DMS53 treated with DMSO at 0.1 percent for 48 hours (cell line): ENCODE data around the gene GTPBP4.
A peak's percentile ranks its signal among the peaks of the same experiment; 100 is the strongest.
"Not testable (repeated sequence)": the region's sequence is repeated elsewhere in the genome, so short reads cannot be mapped to it uniquely, and the experiment has no call there.

Experiments used
- DNase-seq: peaks from one replicate; lab custom pipeline; 2025; ENCODE audit not compliant: unreplicated experiment; lab: John Stamatoyannopoulos, UW

Gene GTPBP4

GRCh38 chr10:1024103-1024502 lies 35.9 kb downstream of the GTPBP4 start:
- no peak for DNase-seq

- DNase-seq, result no peak
Measured at GRCh38 chr10:1025683-1026082, 37.4 kb downstream of the GTPBP4 start, which contains the start of gene IDI2. Gene IDI2 (minus strand): TSS chr10:1025859. CDS start chr10:1024723, 1,136 bp downstream.

DNA sequence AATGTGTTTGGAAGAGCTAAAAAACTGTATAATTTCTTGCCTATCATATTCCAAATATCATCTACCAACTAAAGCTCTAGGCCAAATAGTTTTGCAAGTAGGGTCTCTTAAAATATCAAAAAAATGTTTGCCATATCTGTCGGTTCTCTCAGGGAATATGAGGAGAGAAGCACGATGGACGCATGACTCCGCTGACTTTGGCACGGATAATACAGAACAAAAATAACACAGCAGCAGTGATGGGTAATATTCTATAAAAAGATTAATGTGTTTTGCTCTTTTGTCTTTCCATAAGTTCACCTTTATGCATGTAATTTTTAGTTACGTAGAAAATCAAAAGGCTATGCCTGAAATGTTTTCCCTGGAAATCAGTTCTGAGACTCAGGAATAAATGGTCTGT lies 38.3 kb downstream of the GTPBP4 start:
- no peak for DNase-seq

- DNase-seq, result no peak
Measured at GRCh38 chr10:1029838-1030237, 41.6 kb downstream of the GTPBP4 start.

DNA sequence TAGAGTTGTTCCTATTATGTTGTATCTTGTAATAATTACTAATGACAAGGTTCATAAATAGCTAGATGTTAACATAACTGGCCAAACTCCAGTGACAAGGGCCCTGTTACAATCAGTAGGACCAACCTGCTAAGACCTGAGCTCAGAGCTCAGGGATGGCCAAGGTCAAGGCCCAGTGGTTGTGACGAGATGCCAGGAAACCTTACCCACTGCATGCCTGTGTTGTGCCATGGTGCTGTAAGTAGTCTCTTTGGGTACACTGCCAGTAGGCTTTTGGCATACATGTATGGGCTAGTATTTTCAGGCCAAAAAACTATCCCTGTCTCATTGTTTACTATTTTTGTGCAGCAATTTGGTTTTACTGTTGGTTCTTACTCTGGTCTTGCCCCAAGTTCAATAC lies 45.4 kb downstream of the GTPBP4 start:
- no peak for DNase-seq

DNA sequence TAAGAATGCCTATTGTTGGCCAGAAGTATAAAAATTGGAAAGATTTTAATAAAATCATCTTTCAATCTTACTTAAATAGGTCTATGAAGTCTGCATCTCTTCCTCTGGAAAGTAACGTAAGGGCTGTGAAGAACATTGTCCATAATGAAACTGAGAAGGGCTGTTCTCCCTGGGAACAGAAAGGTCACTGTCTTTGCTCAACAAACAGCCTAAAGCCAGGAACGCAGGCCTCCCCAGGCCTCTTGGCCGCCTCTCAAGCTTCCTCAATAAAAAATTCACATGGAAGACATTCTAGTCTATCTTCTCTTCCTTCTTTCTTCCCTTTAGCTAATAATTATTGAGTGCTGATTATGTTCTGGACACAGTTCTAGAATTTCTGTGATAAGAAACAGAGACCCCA lies 46.5 kb downstream of the GTPBP4 start:
- DNase-seq, result no peak

DNA sequence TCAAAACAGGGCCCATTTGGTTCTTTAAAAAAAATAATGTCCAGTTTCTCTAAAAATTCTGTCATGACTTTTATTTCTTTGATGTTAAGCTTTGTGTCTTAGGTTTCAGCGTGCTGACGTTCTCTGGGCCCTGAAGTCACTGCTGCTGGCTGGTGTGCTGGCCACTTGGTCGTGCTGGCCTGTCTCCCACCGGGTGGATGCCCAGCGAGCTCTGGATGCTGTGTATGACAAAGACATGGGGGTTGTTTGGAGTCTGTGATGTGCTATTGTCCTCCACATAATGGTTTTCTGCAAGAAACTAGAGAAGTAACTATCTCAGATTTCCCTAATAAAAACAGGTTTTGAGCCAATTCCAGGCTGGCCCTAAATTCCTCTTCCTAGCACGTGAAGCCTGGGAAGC lies 47.0 kb downstream of the GTPBP4 start:
- DNase-seq, result no peak

GRCh38 chr10:1036341-1036791 lies 48.1 kb downstream of the GTPBP4 start:
- peak; percentile 90 for DNase-seq

DNA sequence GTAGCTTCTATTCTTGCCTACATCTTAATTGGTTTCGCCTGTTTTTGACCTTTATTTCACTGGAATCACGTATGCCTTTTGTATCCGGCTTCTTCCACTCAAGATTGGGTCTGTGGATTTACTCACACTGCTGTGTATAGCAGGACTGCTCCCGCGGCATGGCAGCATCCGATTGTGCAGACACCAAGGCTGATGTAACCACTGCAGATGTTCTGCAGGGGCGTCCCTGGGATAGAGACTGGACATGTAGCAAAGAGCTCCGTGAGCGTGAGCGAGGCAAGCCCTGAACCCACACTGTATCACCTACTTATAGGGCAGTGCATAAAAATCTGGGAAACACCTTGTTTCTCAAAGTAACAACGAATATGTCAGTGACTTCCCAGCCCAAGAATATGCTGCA lies 48.9 kb downstream of the GTPBP4 start:
- no peak for DNase-seq

- not testable (repeated sequence) for DNase-seq
Measured at GRCh38 chr10:1038769-1039168, 50.5 kb downstream of the GTPBP4 start.

GRCh38 chr10:1040133-1040532 lies 51.9 kb downstream of the GTPBP4 start:
- no peak for DNase-seq

DNA sequence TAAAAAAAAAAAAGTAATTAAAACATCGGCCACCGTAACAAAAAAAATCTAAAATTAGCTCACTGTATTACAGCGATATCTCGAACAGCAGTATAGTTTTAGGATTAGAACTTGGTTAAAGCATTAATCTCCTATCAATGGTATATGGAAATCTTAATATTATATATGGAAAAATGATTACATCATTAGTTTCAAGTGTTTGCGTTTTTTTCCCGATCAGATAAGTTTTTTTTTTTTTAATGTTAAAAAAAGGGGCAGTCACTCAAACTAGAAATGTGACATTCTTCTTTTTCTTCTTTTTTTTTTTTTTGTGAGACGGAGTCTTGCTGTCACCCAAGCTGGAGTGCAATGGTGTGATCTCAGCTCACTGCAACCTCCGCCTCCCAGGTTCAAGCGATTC lies 53.3 kb downstream of the GTPBP4 start:
- DNase-seq, result no peak

GRCh38 chr10:1043532-1043995 lies 55.3 kb downstream of the GTPBP4 start:
- no peak for DNase-seq

GRCh38 chr10:1044146-1044545 lies 55.9 kb downstream of the GTPBP4 start:
- no peak for DNase-seq

DNA sequence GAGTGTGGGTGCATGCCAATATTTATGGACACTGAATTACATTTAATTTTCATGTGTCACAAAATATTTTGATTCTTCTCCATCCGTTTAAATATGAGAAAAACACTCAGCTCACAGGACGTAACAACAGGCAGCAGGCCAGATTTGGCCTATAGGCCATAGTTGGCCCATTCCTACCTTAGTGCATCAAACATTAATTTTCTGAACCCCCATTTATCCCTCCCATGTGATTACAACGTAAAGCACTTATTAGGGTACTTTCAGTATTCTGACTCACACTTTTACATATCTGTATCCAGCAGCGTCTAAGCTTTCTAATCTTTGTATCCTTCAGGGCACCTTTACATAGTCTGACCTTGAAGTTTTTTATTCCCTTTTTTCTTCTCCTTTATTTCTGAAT lies 56.7 kb downstream of the GTPBP4 start:
- DNase-seq, result no peak

GRCh38 chr10:1045415-1045814 lies 57.2 kb downstream of the GTPBP4 start:
- DNase-seq, result no peak

DNA sequence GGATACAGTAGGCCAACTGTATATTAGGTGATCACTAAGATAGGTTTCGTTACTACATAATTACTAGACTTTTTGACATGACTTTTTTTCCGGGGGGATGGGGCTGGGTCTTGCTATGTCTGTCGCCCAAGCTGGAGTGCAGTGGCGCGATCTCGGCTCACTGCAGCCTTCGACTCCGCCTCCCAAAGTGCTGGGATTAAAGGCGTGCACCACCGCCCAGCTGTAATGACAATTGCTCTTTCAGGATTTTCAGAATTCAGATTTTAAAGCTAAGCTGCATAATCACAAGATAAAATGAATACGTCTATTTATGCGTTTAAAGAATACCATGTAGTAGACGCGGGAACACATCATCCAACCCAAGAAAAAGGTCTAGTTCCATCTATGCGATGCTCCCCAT lies 59.7 kb downstream of the GTPBP4 start:
- DNase-seq, result no peak

DNA sequence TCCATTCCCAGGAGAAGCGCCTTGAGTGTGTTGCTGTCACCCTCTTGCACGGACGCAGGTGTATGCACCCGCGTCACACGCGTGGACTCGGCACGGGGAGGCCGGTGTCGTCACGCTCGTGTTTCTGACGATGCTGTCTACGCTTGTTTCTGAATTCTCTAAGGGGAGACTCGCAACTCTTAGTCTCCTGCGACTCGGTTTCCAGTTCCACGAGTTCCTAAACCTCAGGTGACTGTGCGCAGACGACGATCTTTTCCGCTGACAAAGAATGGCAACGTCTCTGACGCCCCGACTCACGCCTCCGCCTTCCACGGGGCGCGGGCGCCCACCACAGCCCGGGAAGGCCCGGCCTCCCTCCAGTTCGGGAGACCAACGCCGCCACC lies 60.1 kb downstream of the GTPBP4 start:
- no peak for DNase-seq

- peak; percentile 98 for DNase-seq
Measured at GRCh38 chr10:1048732-1049424, 60.6 kb downstream of the GTPBP4 start, which contains the start of gene IDI1. Gene IDI1 (minus strand): TSS chr10:1049119. CDS start chr10:1049003, 116 bp downstream.

DNA sequence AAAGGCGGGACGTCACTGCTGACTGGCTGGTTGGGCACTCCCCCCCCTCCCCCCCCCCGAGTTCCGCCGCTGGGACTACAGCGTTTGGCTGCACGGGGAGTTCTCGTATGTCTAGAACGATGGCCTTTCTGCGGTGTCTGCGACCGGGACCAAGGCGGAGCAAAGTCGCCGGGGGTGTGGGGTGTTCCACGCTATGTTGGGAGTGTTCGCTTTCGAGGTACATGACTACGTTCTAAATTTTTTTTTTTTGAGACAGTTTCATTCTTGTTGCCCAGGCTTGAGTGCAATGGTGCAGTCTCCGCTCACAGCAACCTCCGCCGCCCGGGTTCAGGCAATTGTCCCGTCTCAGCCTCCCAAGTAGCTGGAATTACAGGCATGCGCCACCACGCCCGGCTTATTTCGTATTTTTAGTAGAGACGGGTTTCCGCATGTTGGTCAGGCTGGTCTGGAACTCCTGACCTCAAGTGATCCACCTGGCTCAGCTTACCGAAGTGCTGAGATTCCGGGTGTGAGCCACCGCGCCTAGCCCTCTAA lies 61.3 kb downstream of the GTPBP4 start:
- DNase-seq, result no peak

GRCh38 chr10:1050145-1050544 lies 61.9 kb downstream of the GTPBP4 start:
- peak; percentile 24 for DNase-seq

- peak; percentile 57 for DNase-seq
Measured at GRCh38 chr10:1050554-1050953, 62.3 kb downstream of the GTPBP4 start.

DNA sequence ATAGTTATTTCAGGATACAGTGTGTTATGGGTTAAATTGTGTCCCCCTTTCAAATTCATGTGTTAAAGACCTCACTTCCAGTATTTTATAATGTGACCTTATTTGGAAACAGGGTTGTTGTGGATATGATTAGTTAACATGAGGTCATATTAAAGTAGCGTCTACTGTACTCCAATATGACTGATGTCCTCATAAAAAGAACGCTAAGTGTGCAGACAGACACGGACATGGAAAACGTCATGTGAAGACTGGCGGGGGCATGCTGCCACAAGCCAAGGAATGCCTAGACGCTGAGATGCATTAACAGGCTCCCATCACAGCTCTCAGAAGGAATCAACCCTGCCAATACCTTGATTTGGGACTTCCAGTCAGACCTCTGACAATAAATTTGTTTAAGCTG lies 66.5 kb downstream of the GTPBP4 start:
- no peak for DNase-seq
